CD8-positive, alpha-beta memory T cell (primary cell): ENCODE data around the gene SSR1. TPM values are rescaled to one million over a fixed set of nuclear protein-coding genes. Genes with fewer than 3 reads are reported as not detected.

Source experiments
- CTCF ChIA-PET: fragments of 350-600 bp; sonication (Branson Sonifier 250); formaldehyde crosslinking; loops from one replicate; lab custom pipeline; 2021; ENCODE audit warnings: antibody characterized with exemption; lab: Charles Lee
- POLR2A ChIA-PET: fragments of 350-600 bp; sonication (Branson Sonifier 250); formaldehyde crosslinking; loops from one replicate; lab custom pipeline; 2021; ENCODE audit warnings: antibody characterized with exemption; lab: Charles Lee
- DNase-seq, 5 donors: peaks; one replicate each; pipeline versions ENCODE4 v3.0.0 to v3.0.0-alpha.2; 2020 to 2022; ENCODE audit warnings: mixed read lengths in 1 of 5
- H3K27ac ChIP-seq: one replicate; pipeline ENCODE4 v1.7.0; 2013; ENCODE audit warnings: low read depth, mild to moderate bottlenecking, low read length, moderate library complexity
- H3K27me3 ChIP-seq: 2 replicates; pipeline ENCODE4 v1.7.0; 2013; ENCODE audit warnings: low read length, mild to moderate bottlenecking; ENCODE audit not compliant: insufficient read depth, poor library complexity, severe bottlenecking
- H3K36me3 ChIP-seq: 2 replicates; pipeline ENCODE4 v1.7.0; 2013; ENCODE audit warnings: mild to moderate bottlenecking, low read length, moderate library complexity; ENCODE audit not compliant: insufficient read depth
- H3K4me1 ChIP-seq: 2 replicates; pipeline ENCODE4 v1.7.0; 2013; ENCODE audit warnings: mild to moderate bottlenecking, low read length, moderate library complexity; ENCODE audit not compliant: insufficient read depth
- H3K4me3 ChIP-seq: 2 replicates; pipeline ENCODE4 v1.7.0; 2013; ENCODE audit warnings: mild to moderate bottlenecking, low read length
- H3K9me3 ChIP-seq: 2 replicates; pipeline ENCODE4 v1.7.0; 2013; ENCODE audit warnings: mild to moderate bottlenecking, low read length
- H3K27ac Mint-ChIP-seq, 8 donors: one replicate each; pipeline ENCODE4 v1.8.0; 2020 to 2021; ENCODE audit warnings: mixed read lengths in 8 of 8, mild to moderate bottlenecking in 6 of 8, inconsistent platforms in 3 of 8, moderate library complexity in 3 of 8
- H3K27me3 Mint-ChIP-seq, 2 donors: one replicate each; pipeline ENCODE4 v1.8.0; 2020 to 2021; ENCODE audit warnings: mixed read lengths in 2 of 2, mild to moderate bottlenecking in 1 of 2, moderate library complexity in 1 of 2
- H3K36me3 Mint-ChIP-seq, 3 donors: one replicate each; pipeline ENCODE4 v1.8.0; 2020 to 2021; ENCODE audit warnings: mixed read lengths in 3 of 3, inconsistent platforms in 1 of 3, mild to moderate bottlenecking in 1 of 3
- H3K4me1 Mint-ChIP-seq, 3 donors: one replicate each; pipeline ENCODE4 v1.8.0; 2020 to 2021; ENCODE audit warnings: mixed read lengths in 3 of 3, inconsistent platforms in 1 of 3, mild to moderate bottlenecking in 1 of 3
- H3K4me3 Mint-ChIP-seq, 7 donors: one replicate each; pipeline ENCODE4 v1.8.0; 2020 to 2021; ENCODE audit warnings: mixed read lengths in 7 of 7, mild to moderate bottlenecking in 6 of 7, moderate library complexity in 4 of 7, inconsistent platforms in 2 of 7
- H3K9me3 Mint-ChIP-seq, 5 donors: one replicate each; pipeline ENCODE4 v1.8.0; 2020 to 2022; ENCODE audit warnings: mixed read lengths in 5 of 5, mild to moderate bottlenecking in 3 of 5, moderate library complexity in 2 of 5, inconsistent platforms in 1 of 5
- polyA plus RNA-seq: library from polyadenylated mRNA; unstranded; fragments of 300-500 nt; fragmentation: Illumina TruSeq; gene quantifications from one replicate; pipeline ENCODE4 v1.2.3, GENCODE V29; 2021
- total RNA-seq, 2 experiments: library from RNA; stranded (reverse); gene quantifications; one replicate each; pipeline ENCODE4 v1.2.3, GENCODE V29; 2021

The SSR1 gene
- total and polyA plus RNA-seq, 3 experiments from 2014 or later = 153 to 178 (median 165) TPM

DNA sequence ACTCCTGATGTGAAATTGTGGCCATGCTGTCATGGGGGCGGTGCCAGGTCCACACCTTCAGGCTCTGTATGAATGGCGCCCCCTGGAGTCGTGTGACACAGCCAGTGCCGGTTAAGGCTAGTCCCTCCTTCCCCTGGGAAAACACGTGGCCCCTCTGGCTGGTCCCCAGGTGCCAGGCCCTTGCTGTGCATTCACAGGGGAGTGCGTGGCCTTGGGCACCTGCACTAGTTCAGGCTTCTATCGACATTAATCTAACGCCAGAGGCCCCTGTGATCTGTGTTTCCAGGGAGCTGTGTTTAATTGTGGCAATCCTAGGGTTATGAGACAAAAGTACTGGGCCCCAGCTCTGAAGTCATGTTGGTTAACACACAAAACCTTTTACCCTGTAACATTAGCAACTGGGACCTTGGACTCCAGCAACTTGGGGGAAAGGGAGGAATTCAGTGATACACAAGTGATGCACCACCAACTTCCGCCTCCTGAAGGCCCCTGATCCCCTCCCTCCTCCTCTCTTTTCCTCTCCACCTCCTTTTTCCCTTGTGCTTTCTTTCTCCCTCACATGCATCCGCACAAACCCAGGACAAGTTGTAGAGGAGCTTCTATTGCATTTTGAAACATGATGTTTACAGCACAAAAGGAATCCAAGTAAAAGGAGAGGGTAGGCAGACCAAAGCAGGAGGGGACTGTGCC, 74.0 kb downstream of the SSR1 start:
- CTCF ChIA-PET = interaction anchor here (1.0 to 1.9 kb wide), 5 partner anchors 9 to 683 kb away, joined by 3 to 7 read pairs (median 3); no protein-coding TSS in a partner anchor
- peaks cover 0 to 67% (median 8%) of the 10 kb centered on the region in 3 donors for H3K36me3 Mint-ChIP-seq
- POLR2A ChIA-PET = no interaction called here
- no peak overlapping the region for H3K4me3 ChIP-seq
- peaks cover 0 to 2% of the 10 kb centered on the region in 2 donors for H3K27me3 Mint-ChIP-seq
- DNase-seq = peak; percentile 31 to 72 (median 40)
- no peak overlapping the region for H3K27ac ChIP-seq
- H3K4me1 ChIP-seq = peaks cover 8% of the 10 kb centered on the region
- peak overlapping the region in 5 of 8 donors; percentile 18 to 63 (median 47) for H3K27ac Mint-ChIP-seq
- H3K9me3 ChIP-seq = no peaks in the 10 kb centered on the region
- no peak overlapping the region for H3K4me3 Mint-ChIP-seq
- H3K36me3 ChIP-seq = peaks cover 5% of the 10 kb centered on the region
- peaks cover 14 to 17% (median 15%) of the 10 kb centered on the region in 3 donors for H3K4me1 Mint-ChIP-seq
- no peaks in the 10 kb centered on the region for H3K9me3 Mint-ChIP-seq
- H3K27me3 ChIP-seq = no peaks in the 10 kb centered on the region

- Mint-ChIP-seq H3K4me3 (no peak overlapping the region), H3K9me3 (no peaks in the 10 kb centered on the region), H3K4me1 (peaks cover 12 to 18% (median 16%) of the 10 kb centered on the region in 3 donors), H3K36me3 (peaks cover 0 to 69% (median 12%) of the 10 kb centered on the region in 3 donors), H3K27ac (peak overlapping the region in 2 of 8 donors; percentile 51 to 63), H3K27me3 (peaks cover 0 to 2% of the 10 kb centered on the region in 2 donors)
- Histone ChIP-seq H3K27me3 (no peaks in the 10 kb centered on the region), H3K27ac (no peak overlapping the region), H3K36me3 (peaks cover 5% of the 10 kb centered on the region), H3K4me1 (peaks cover 8% of the 10 kb centered on the region), H3K4me3 (no peak overlapping the region), H3K9me3 (no peaks in the 10 kb centered on the region)
- CTCF ChIA-PET = interaction anchor here (1.0 to 1.9 kb wide), 5 partner anchors 8 to 682 kb away, joined by 3 to 7 read pairs (median 3); no protein-coding TSS in a partner anchor
- DNase-seq = no peak
- POLR2A ChIA-PET = no interaction called here
Observed at GRCh38 chr6:7238526-7238899, 74.5 kb downstream of the SSR1 start.

- Histone ChIP-seq H3K4me1 (peaks cover 1% of the 10 kb centered on the region), H3K4me3 (no peak overlapping the region), H3K27ac (no peak overlapping the region), H3K9me3 (no peaks in the 10 kb centered on the region), H3K36me3 (peaks cover 5% of the 10 kb centered on the region), H3K27me3 (no peaks in the 10 kb centered on the region)
- Mint-ChIP-seq H3K9me3 (no peaks in the 10 kb centered on the region), H3K27me3 (peaks cover 0 to 2% of the 10 kb centered on the region in 2 donors), H3K36me3 (peaks cover 0 to 69% (median 13%) of the 10 kb centered on the region in 3 donors), H3K27ac (no peak overlapping the region), H3K4me3 (no peak overlapping the region), H3K4me1 (peaks cover 5 to 12% (median 9%) of the 10 kb centered on the region in 3 donors)
- no peak for DNase-seq
- CTCF ChIA-PET = interaction anchor here (1.9 kb wide), 1 partner anchor 38 kb away, joined by 6 read pairs; no protein-coding TSS in a partner anchor
- POLR2A ChIA-PET = no interaction called here
Observed at GRCh38 chr6:7237653-7238188, 75.3 kb downstream of the SSR1 start.

- no peaks in the 10 kb centered on the region for H3K9me3 ChIP-seq
- Mint-ChIP-seq H3K27ac (peak overlapping the region in 2 of 8 donors; percentile 26 to 45), H3K27me3 (peaks cover 0 to 2% of the 10 kb centered on the region in 2 donors), H3K9me3 (no peaks in the 10 kb centered on the region), H3K4me3 (no peak overlapping the region), H3K4me1 (peaks cover 13 to 18% (median 13%) of the 10 kb centered on the region in 3 donors), H3K36me3 (peaks cover 6 to 74% (median 14%) of the 10 kb centered on the region in 3 donors)
- no peaks in the 10 kb centered on the region for H3K27me3 ChIP-seq
- no peak overlapping the region for H3K4me3 ChIP-seq
- peaks cover 6% of the 10 kb centered on the region for H3K4me1 ChIP-seq
- ChIA-PET CTCF (interaction anchor here (1.9 kb wide), 1 partner anchor 39 kb away, joined by 6 read pairs; no protein-coding TSS in a partner anchor), POLR2A (no interaction called here)
- no peak overlapping the region for H3K27ac ChIP-seq
- no peak for DNase-seq
- peaks cover 14% of the 10 kb centered on the region for H3K36me3 ChIP-seq
Observed at GRCh38 chr6:7236306-7237209, 76.4 kb downstream of the SSR1 start.

DNA sequence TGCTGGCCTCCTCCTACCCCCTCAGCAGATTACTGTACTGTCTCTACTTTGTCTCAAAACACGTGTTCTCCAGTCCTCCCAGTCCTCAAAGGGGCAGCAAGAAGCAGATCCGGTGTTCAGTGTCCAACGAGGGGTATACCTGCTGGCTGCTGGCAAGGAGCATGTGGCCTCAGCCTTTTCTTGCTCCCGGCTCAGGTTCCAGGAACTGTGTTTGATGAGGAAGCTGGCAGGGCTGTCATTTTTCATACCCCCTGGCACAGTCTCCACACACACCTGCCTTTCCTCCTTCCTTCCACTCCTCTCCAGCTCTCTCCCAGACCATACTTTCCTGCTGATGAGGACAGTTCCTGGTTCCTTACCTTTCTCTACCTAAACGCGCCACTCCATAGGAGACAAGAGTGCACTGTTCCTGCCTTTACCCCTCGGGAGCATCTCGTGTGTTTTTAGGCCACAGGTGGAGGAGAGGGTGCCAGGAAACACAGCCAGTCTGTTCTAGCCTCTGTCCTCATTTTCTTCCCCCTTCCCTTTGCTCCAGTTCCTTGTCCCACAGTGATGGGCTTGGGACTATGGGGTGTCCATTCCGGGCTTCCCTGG, 77.2 kb downstream of the SSR1 start:
- no peaks in the 10 kb centered on the region for H3K9me3 Mint-ChIP-seq
- ChIA-PET CTCF (no interaction called here), POLR2A (no interaction called here)
- Histone ChIP-seq H3K36me3 (peaks cover 14% of the 10 kb centered on the region), H3K4me1 (peaks cover 6% of the 10 kb centered on the region), H3K27me3 (no peaks in the 10 kb centered on the region), H3K9me3 (no peaks in the 10 kb centered on the region), H3K27ac (no peak overlapping the region), H3K4me3 (no peak overlapping the region)
- peaks cover 0 to 2% of the 10 kb centered on the region in 2 donors for H3K27me3 Mint-ChIP-seq
- DNase-seq = no peak
- H3K4me1 Mint-ChIP-seq = peaks cover 13 to 18% (median 13%) of the 10 kb centered on the region in 3 donors
- peak overlapping the region in 4 of 8 donors; percentile 3 to 86 (median 48) for H3K27ac Mint-ChIP-seq
- H3K4me3 Mint-ChIP-seq = no peak overlapping the region
- peaks cover 6 to 73% (median 14%) of the 10 kb centered on the region in 3 donors for H3K36me3 Mint-ChIP-seq

DNA sequence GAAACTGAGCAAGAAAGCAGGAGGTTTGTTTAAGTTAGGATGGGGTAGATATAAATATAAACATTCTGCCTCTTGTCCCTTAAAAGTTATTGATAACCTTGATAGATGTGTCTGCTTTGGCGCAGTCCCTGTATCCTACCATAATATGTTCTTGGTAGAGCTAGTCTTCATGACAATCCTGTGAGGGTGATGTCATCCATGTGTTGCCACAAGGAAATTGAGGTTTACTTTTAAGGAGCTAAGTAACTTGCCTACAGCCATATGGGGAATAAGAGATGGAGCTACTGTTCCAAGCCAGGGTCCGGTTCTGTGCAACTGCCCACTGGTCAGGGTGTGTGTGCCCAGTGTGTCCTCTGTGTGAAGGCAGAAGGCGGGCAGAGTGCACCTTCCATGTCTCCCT, 78.5 kb downstream of the SSR1 start:
- ChIA-PET POLR2A (no interaction called here), CTCF (interaction anchor here (0.7 to 1.0 kb wide), 2 partner anchors 9 to 30 kb away, joined by 3 read pairs; no protein-coding TSS in a partner anchor)
- Histone ChIP-seq H3K4me3 (no peak overlapping the region), H3K9me3 (no peaks in the 10 kb centered on the region), H3K27me3 (no peaks in the 10 kb centered on the region), H3K27ac (no peak overlapping the region), H3K36me3 (peaks cover 15% of the 10 kb centered on the region), H3K4me1 (peaks cover 6% of the 10 kb centered on the region)
- peaks cover 13 to 18% (median 13%) of the 10 kb centered on the region in 3 donors for H3K4me1 Mint-ChIP-seq
- H3K36me3 Mint-ChIP-seq = peaks cover 6 to 72% (median 12%) of the 10 kb centered on the region in 3 donors
- no peaks in the 10 kb centered on the region for H3K9me3 Mint-ChIP-seq
- no peak overlapping the region for H3K4me3 Mint-ChIP-seq
- H3K27me3 Mint-ChIP-seq = peaks cover 0 to 2% of the 10 kb centered on the region in 2 donors
- H3K27ac Mint-ChIP-seq = peak overlapping the region in 6 of 8 donors; percentile 4 to 77 (median 13)
- no peak for DNase-seq

GRCh38 chr6:7232351-7232750, 80.6 kb downstream of the SSR1 start:
- Histone ChIP-seq H3K4me3 (no peak overlapping the region), H3K9me3 (no peaks in the 10 kb centered on the region), H3K27ac (no peak overlapping the region), H3K4me1 (peaks cover 6% of the 10 kb centered on the region), H3K36me3 (peaks cover 15% of the 10 kb centered on the region), H3K27me3 (no peaks in the 10 kb centered on the region)
- Mint-ChIP-seq H3K4me1 (peaks cover 13 to 18% (median 13%) of the 10 kb centered on the region in 3 donors), H3K4me3 (no peak overlapping the region), H3K27me3 (no peaks in the 10 kb centered on the region), H3K9me3 (no peaks in the 10 kb centered on the region), H3K36me3 (peaks cover 11 to 77% (median 22%) of the 10 kb centered on the region in 3 donors), H3K27ac (peak overlapping the region in 3 of 8 donors; percentile 54 to 69 (median 54))
- no peak for DNase-seq
- POLR2A ChIA-PET = no interaction called here
- CTCF ChIA-PET = interaction anchor here (1.1 kb wide), 1 partner anchor 11 kb away, joined by 3 read pairs; no protein-coding TSS in a partner anchor
